ENCODE measurements around the gene KRTAP10-6. TPM values are rescaled to one million over a fixed set of nuclear protein-coding genes. Genes with fewer than 3 reads are reported as not detected.

The KRTAP10-6 gene
- total and polyA plus RNA-seq, 2 donors (not counting 1 experiment from before 2014, with no cell fraction given), result not detected

GRCh38 chr21:44567481-44568171 lies 24.7 kb downstream of the KRTAP10-6 start:
- Histone ChIP-seq H3K27ac (ENCODE audit: low read length in 2 of 2) (no peak overlapping the region), H3K4me3 (ENCODE audit: control extremely low read depth in 1 of 5, extremely low read depth in 1 of 5, insufficient read depth in 1 of 5, low read depth in 2 of 5, low read length in 4 of 5) (no peak overlapping the region), H3K4me1 (ENCODE audit: control insufficient read depth in 2 of 2, insufficient read depth in 2 of 2, low read length in 2 of 2) (peaks cover 12 to 26% of the 10 kb centered on the region in 2 donors), H3K36me3 (replicated peaks in 1 of 2; ENCODE audit: control extremely low read depth in 1 of 2, control insufficient read depth in 1 of 2, extremely low read depth in 1 of 2, insufficient read depth in 2 of 2, low read length in 1 of 2) (no peaks in the 10 kb centered on the region), H3K9me3 (ENCODE audit: control extremely low read depth in 1 of 3, control insufficient read depth in 2 of 3, insufficient read depth in 1 of 3, low read length in 2 of 3) (peaks cover 0 to 18% (median 4%) of the 10 kb centered on the region in 3 donors), H3K79me2 (ENCODE audit: control insufficient read depth, insufficient read depth, low read length) (no peaks in the 10 kb centered on the region), H3K27me3 (replicated peaks in 1 of 4; ENCODE audit: control extremely low read depth in 1 of 4, control insufficient read depth in 3 of 4, insufficient read depth in 4 of 4, low read length in 3 of 4) (no peaks in the 10 kb centered on the region), H4K20me1 (ENCODE audit: control insufficient read depth, insufficient read depth, low read length, poor library complexity, severe bottlenecking) (no peaks in the 10 kb centered on the region), H3K4me2 (replicated peaks; ENCODE audit: low read depth, low read length, poor library complexity, severe bottlenecking) (no peak overlapping the region), H3K9ac (ENCODE audit: low read length) (no peak overlapping the region), H2AFZ (ENCODE audit: insufficient read depth, low read depth, low read length, poor library complexity, severe bottlenecking) (no peak overlapping the region)
- 92% methylated on average over 18 of the region's 18 CpGs for WGBS (ENCODE audit: insufficient coverage)
- intact Hi-C loops (cut with micrococcal nuclease), result loop anchor here (5.0 kb wide), 1 partner anchor 545 kb away; no protein-coding TSS in a partner anchor
- peaks cover 2% of the 10 kb centered on the region for H3K9me3 Mint-ChIP-seq (ENCODE audit: insufficient read depth)
- peak overlapping the region; percentile 56 for H3K27ac Mint-ChIP-seq
- H3K27me3 Mint-ChIP-seq, result peaks cover 19% of the 10 kb centered on the region
- CTCF ChIA-PET, result no interaction called here
- H3K4me1 Mint-ChIP-seq, result peaks cover 25% of the 10 kb centered on the region
- POLR2A ChIA-PET, result no interaction called here
- no peak overlapping the region for H3K4me3 Mint-ChIP-seq
- DNase-seq (no peak), ATAC-seq (ENCODE audit: low read depth) (no peak)
- TF ChIP-seq EZH2 (IDR thresholded peaks at IDR 0.05; ENCODE audit: borderline replicate concordance, insufficient read depth, low read depth, low read length, poor library complexity, severe bottlenecking), result no peak
- TF ChIP-seq CTCF (IDR thresholded peaks at IDR 0.05), result no peak

GRCh38 chr21:44566403-44566802 lies 25.9 kb downstream of the KRTAP10-6 start:
- Mint-ChIP-seq H3K9me3 (ENCODE audit: insufficient read depth) (peaks cover 7% of the 10 kb centered on the region), H3K4me1 (peaks cover 33% of the 10 kb centered on the region), H3K4me3 (peak overlapping the region; percentile 13), H3K27me3 (peaks cover 8% of the 10 kb centered on the region), H3K27ac (peak overlapping the region; percentile 59)
- Histone ChIP-seq H2AFZ (ENCODE audit: insufficient read depth, low read depth, low read length, poor library complexity, severe bottlenecking) (no peak overlapping the region), H3K27me3 (replicated peaks in 1 of 4; ENCODE audit: control extremely low read depth in 1 of 4, control insufficient read depth in 3 of 4, insufficient read depth in 4 of 4, low read length in 3 of 4) (no peaks in the 10 kb centered on the region), H3K9me3 (ENCODE audit: control extremely low read depth in 1 of 3, control insufficient read depth in 2 of 3, insufficient read depth in 1 of 3, low read length in 2 of 3) (peaks cover 0 to 11% (median 6%) of the 10 kb centered on the region in 3 donors), H4K20me1 (ENCODE audit: control insufficient read depth, insufficient read depth, low read length, poor library complexity, severe bottlenecking) (no peaks in the 10 kb centered on the region), H3K4me1 (ENCODE audit: control insufficient read depth in 2 of 2, insufficient read depth in 2 of 2, low read length in 2 of 2) (peaks cover 12 to 26% of the 10 kb centered on the region in 2 donors), H3K27ac (ENCODE audit: low read length in 2 of 2) (peak overlapping the region in 1 of 2 donors; percentile 28), H3K4me3 (ENCODE audit: control extremely low read depth in 1 of 5, extremely low read depth in 1 of 5, insufficient read depth in 1 of 5, low read depth in 2 of 5, low read length in 4 of 5) (no peak overlapping the region), H3K9ac (ENCODE audit: low read length) (no peak overlapping the region), H3K4me2 (replicated peaks; ENCODE audit: low read depth, low read length, poor library complexity, severe bottlenecking) (no peak overlapping the region), H3K79me2 (ENCODE audit: control insufficient read depth, insufficient read depth, low read length) (no peaks in the 10 kb centered on the region), H3K36me3 (replicated peaks in 1 of 2; ENCODE audit: control extremely low read depth in 1 of 2, control insufficient read depth in 1 of 2, extremely low read depth in 1 of 2, insufficient read depth in 2 of 2, low read length in 1 of 2) (no peaks in the 10 kb centered on the region)
- ChIA-PET POLR2A (no interaction called here), CTCF (no interaction called here)
- intact Hi-C loops (cut with micrococcal nuclease), result loop anchor here (5.0 kb wide), 1 partner anchor 546 kb away; no protein-coding TSS in a partner anchor
- ATAC-seq (ENCODE audit: low read depth) (peak; percentile 17), DNase-seq (peak; percentile 56)
- no peak for TF ChIP-seq CTCF (IDR thresholded peaks at IDR 0.05)
- TF ChIP-seq EZH2 (IDR thresholded peaks at IDR 0.05; ENCODE audit: borderline replicate concordance, insufficient read depth, low read depth, low read length, poor library complexity, severe bottlenecking), result no peak
- no CpG with 5 or more reads among the region's 1 CpG for WGBS (ENCODE audit: insufficient coverage)

Data from B cell (primary cell).